GM20431 (cell line): ENCODE data around the gene BPIFB2.

Experiments used
- in situ Hi-C: fragments of 300-500 bp; cut with MseI, MboI; formaldehyde crosslinking; loops from one replicate; pipeline ENCODE4 v1.15.0; 2020; ENCODE audit warnings: low sequenced_read_pairs; ENCODE audit not compliant: unreplicated experiment

BPIFB2 gene

GRCh38 chr20:32983459-32984112 lies 23.9 kb upstream of the BPIFB2 start:
- in situ Hi-C loops = no loop called here

- in situ Hi-C loops = no loop called here
Measured at GRCh38 chr20:32984196-32984595, 23.3 kb upstream of the BPIFB2 start.

DNA sequence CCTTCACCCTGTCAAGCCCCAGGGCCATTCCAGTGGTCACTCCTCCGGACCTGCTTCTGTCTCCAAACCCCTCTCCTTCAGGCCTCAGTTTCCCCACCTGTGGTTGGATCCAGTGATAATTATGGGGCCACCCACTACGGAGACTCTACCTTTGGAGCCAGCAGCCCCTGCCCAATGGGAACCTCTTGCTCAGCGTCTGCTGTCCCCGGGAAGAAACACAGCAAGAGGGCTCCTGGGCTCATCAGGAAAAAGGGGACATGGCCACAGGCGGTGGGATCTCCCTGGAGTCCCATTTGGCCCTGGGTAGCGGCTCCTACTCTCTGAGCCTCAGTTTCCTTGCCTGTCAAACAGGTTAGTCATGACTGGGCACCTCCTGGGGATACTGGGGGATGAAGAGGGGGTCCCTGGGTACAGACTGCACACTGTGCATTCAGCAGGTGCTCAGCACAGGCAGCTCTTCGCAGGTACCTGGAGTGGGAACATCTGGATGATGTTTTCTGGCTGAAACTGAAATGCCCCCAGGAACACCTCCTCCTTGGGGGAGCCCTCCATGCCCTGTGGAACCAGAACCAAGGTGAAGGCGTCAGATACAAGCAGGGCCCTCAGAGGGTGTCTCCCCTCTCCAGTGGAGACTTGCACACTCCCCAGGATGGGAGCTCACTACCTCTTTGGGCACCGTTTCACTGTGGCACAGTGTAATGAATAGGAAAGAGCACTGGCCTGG lies 22.7 kb upstream of the BPIFB2 start:
- in situ Hi-C loops = no loop called here

GRCh38 chr20:32985596-32985995 lies 21.9 kb upstream of the BPIFB2 start:
- in situ Hi-C loops = no loop called here

GRCh38 chr20:32986331-32986966 lies 21.1 kb upstream of the BPIFB2 start:
- in situ Hi-C loops = no loop called here

DNA sequence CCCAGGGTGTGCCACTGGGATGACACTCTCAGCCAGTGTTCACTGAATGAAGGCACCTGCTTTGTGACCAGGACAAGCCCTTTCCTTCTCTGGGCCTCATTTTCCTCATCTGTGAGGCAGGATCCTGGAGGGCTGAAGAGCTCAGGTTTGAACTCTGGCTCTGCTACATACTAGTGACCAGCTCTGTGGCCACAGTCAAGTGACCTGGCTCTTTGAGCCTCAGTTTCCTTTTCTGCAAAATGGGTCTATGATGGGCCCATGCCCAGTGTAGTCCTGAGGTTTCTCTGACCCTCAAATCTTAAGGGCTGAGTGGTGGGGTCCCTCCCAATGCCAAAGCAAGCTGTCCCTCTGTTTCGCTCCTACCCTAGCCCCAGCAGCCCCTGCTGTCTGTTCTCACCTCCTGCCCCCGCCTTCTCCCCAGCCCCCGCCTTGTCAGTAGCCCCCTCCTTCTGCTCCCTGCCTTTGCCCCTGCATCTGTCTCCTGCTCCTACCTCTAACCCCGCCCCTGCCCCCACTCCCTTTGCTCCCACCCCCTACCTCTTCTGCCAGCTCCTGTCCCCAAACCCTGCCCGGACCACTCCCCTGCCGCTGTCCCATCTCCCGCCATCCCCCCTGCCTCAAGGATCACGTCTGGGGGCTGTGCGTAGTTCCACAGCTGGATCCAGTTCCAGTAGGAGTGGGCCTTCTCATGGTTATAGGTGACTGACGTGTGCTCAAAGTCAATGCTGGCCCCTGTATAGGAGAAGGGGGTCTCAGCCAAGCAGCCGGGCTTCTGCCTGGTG lies 20.3 kb upstream of the BPIFB2 start:
- in situ Hi-C loops = no loop called here

DNA sequence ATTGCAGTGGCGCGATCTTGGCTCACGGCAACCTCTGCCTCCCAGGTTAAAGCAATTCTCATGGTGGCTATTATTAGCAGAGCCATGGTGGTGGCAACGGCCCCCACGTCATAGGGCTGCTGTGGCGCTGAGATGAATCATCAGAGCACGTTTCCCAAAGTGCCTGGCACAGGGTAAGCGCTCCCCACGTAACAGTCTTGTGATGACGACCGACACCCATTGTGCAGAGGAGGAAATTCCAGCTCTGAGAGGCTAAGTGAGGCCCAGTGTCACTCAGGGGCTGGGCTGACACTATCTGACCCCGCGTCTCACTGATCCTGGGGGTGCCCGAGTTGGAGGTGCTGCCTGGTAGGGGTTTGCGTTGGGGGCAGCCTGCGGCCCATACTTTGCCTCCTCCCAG lies 19.5 kb upstream of the BPIFB2 start:
- in situ Hi-C loops = no loop called here

GRCh38 chr20:32989507-32990283 lies 17.8 kb upstream of the BPIFB2 start:
- in situ Hi-C loops = no loop called here

GRCh38 chr20:32990426-32990825 lies 17.1 kb upstream of the BPIFB2 start:
- in situ Hi-C loops = no loop called here

DNA sequence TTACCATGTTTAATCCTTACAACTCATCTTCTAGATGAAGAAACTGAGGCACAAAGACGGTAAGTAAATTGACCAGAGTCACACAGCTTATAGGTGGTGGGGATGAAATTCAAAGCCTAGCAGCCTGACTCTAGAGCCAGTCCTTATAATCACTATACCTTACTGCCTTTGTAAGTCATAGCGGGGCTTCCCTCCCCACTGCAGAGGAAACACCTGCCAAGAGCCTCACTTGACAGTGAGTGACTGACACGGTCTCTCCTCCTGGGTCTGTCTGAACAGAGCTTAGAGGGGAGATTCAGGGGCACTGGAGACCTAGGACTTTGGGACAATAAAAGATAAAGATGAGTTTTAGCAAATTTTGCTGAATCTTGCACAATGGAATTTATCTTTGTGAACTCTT lies 16.1 kb upstream of the BPIFB2 start:
- in situ Hi-C loops = no loop called here

DNA sequence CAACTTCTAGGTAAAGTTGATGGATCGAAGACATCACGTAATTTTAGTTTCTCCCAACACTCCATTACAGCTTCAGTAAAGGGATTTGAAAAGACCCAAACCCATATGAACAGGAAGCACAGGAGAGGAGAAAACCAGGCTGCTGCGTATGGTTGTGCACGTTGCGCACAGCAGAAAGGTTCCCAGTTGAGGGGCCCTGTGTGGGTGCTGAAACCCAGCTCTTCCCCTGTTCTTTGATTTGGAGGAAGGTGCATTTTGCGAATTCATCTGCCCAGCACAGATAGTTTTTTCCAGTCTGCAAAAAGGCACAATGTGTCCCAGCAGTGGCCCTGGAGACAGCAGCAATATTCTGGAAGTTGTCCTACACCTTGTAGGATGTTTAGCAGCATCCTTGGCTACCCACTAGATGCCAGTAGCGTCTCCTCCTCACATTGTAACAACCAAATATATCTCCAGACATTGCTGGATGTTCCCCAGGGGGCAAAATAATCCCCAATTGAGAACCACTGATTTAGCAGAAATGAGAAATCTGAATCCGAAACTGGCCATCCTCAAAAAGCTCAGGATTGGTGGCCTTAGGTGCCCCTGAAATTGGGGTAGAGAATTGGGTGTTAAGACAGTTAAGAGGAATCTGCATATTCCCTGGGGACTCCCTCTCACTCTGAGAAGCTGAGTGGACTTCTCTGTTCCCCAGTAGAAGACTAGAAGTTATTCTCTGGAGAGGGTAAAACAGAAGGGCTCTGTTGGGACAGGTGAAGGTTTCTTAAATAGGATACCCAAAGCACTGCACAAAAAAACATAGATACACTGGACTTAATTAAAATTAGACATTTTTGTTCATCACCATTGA lies 15.5 kb upstream of the BPIFB2 start:
- in situ Hi-C loops = no loop called here

DNA sequence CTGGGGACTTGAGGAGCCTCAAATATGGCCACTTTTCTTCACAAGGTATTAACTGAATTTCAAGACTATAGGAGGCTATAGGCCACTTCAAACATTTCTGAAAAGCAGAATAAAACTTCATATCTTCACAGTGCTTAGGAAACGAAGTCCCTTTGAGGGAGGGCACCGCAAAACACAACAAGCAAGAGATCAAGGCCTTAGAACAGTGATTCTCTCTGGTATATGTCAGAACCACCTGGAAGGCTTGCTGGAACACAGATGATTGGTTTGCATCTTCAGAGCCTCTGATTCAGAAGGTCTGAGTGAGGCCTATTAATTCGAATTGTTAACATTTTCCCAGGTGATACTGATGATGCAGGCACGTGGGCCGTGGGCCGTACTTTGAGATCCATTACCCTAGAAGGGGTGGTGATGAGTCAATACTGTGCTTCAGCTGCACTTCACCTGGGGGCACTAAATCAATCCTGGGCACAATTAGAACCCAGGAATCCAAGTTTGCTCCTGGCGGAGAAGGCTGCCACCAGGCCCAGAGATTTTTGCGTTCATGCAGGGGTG lies 13.9 kb upstream of the BPIFB2 start:
- in situ Hi-C loops = no loop called here

- in situ Hi-C loops = no loop called here
Measured at GRCh38 chr20:32995802-32996201, 11.7 kb upstream of the BPIFB2 start.

GRCh38 chr20:32997431-32997830 lies 10.1 kb upstream of the BPIFB2 start:
- in situ Hi-C loops = no loop called here

DNA sequence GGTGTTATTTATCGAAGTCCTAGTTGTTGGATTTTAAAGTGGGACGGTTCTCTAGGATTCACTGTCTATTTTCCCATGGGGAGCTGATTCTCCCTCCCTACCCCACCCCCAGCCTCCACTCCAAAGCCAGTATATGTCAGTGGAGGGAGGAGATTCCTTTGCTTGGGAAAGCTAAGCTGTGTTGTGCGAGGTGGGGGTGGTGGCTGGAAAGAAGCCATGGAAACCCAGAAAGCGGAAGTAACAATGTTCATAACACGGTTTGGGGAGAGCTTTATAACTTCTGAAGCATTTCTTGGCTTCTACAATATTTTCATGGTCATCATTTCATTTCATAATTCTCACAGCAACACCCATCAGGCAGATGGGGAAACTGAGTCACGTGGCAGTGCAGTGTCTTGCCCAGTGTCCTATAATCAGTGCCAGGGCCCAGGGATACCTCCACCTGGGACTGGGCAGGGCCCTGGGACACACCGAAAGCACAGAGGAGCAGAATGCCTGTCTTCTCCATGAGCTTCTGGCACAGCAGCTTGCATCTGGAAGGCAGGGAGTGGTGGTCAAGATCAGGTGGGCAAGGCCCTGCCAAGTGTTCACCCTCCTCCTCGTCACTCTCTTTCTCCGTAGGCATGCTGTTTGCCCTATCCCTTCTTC lies 7.8 kb upstream of the BPIFB2 start:
- in situ Hi-C loops = no loop called here

GRCh38 chr20:33000802-33001466 lies 6.6 kb upstream of the BPIFB2 start:
- in situ Hi-C loops = no loop called here

DNA sequence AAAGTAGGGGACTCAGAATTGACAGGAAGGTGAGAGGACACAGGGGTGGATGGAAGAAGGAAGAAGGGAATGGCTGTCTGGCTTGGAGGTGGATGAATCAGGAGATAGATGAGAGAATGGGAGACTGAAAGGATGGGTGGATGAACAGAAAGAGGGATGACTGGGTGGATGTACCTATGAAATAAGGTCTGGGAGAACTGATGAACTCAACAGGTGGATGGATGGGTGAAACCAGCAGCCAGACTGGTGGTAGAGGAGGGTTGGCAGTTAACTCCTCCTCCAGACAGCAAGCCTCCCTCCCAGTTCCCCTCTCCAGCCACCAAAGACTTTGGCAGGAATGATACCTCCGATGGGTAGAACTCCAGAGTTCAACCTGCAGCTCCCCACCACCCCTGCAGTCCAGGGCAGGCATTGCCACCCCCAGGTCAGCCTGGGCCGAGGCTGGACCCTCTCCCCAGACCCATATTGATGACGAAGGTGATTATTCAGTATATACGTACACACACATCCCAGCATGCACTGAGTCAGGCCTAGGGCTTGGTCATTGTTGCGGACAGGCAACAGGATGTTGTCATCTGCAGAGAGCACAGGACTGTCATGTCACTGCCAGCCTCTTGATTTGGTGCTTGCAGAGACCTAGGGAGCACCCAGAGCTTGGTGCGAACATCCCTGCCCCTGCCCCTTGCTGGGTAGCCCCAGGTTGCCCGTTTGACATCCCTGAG lies 5.3 kb upstream of the BPIFB2 start:
- in situ Hi-C loops = no loop called here
